HepG2 (cell line): ENCODE measurements around the gene SLC16A3. TPM values are rescaled to one million over a fixed set of nuclear protein-coding genes. Genes with fewer than 3 reads are reported as not detected.

Experiments used
- IRX3 ChIP-seq: sonication (generic); formaldehyde crosslinking; IDR thresholded peaks from 2 replicates; pipeline ENCODE4 v1.8.1; 2023; ENCODE audit warnings: mild to moderate bottlenecking, low read depth, missing genetic modification reagents, borderline replicate concordance
- JARID2 ChIP-seq: sonication (generic); formaldehyde crosslinking; IDR thresholded peaks from 2 replicates; pipeline ENCODE4 v1.8.1; 2023; ENCODE audit warnings: missing genetic modification reagents, inconsistent platforms; ENCODE audit not compliant: insufficient replicate concordance
- RNF2 ChIP-seq: fragments of 450-650 bp; conservative IDR thresholded peaks from 2 replicates; pipeline ENCODE4 v1.6.1; 2016; ENCODE audit warnings: low read depth
- SAFB2 ChIP-seq: sonication (generic); formaldehyde crosslinking; IDR thresholded peaks from 2 replicates; pipeline ENCODE4 v1.5.1; 2020; ENCODE audit warnings: missing genetic modification reagents, low read depth, mild to moderate bottlenecking, borderline replicate concordance
- SP1 ChIP-seq, 2 experiments: fragments of 450-650 bp in 1 of 2; sonication (generic) in 1 of 2; formaldehyde crosslinking in 1 of 2; IDR thresholded peaks; 2 replicates each; pipeline versions ENCODE4 v1.4.0 to v1.6.1; 2016 to 2020; ENCODE audit warnings: missing genetic modification reagents in 1 of 2
- SSRP1 ChIP-seq: IDR thresholded peaks from 2 replicates; pipeline ENCODE4 v1.6.1; 2016; ENCODE audit warnings: control low read depth
- ZMYM4 ChIP-seq: sonication (generic); formaldehyde crosslinking; IDR thresholded peaks from 2 replicates; pipeline ENCODE4 v1.8.1; 2023; ENCODE audit warnings: mild to moderate bottlenecking, missing genetic modification reagents
- ZNF260 ChIP-seq: sonication (generic); formaldehyde crosslinking; IDR thresholded peaks from 2 replicates; pipeline ENCODE4 v1.4.0; 2020; ENCODE audit warnings: missing genetic modification reagents, low read depth, mild to moderate bottlenecking, borderline replicate concordance
- ZNF607 ChIP-seq: sonication (generic); formaldehyde crosslinking; IDR thresholded peaks from 2 replicates; pipeline ENCODE4 v1.5.1; 2020; ENCODE audit warnings: missing genetic modification reagents, mild to moderate bottlenecking, borderline replicate concordance
- ZNF792 ChIP-seq: IDR thresholded peaks from 2 replicates; pipeline ENCODE4 v1.6.1; 2016
- polyA plus RNA-seq, 8 experiments: library from polyadenylated mRNA; depleted of rRNA in 3 of 8; stranded (reverse) in 7 of 8; unstranded in 1 of 8; fragments of >200 nt; fragmentation: Illumina TruSeq in 4 of 8; extraction: Trizol in 4 of 8; gene quantifications; 2 replicates each; pipeline versions ENCODE4 v1.2.1 to v1.2.3, GENCODE V29; 2011 to 2016; ENCODE audit warnings: low read depth in 4 of 8, missing spikeins in 1 of 8, mixed read lengths in 1 of 8; ENCODE audit not compliant: insufficient read depth in 1 of 8
- total RNA-seq, 5 experiments: library from RNA; depleted of rRNA; stranded (reverse); fragments of >200 nt; fragmentation: Illumina TruSeq; extraction: Trizol; gene quantifications; 2 replicates each; pipeline ENCODE4 v1.2.3, GENCODE V29; 2016; ENCODE audit warnings: low read depth in 1 of 5
- TF ChIP-seq, protein P1 (sequence below): sonication (generic); formaldehyde crosslinking; IDR thresholded peaks from 2 replicates; pipeline ENCODE4 v1.4.0; 2020; ENCODE audit warnings: missing genetic modification reagents
- TF ChIP-seq, protein P2 (sequence below): sonication (generic); formaldehyde crosslinking; IDR thresholded peaks from 2 replicates; pipeline ENCODE4 v1.4.0; 2020; ENCODE audit warnings: mild to moderate bottlenecking, missing genetic modification reagents, borderline replicate concordance
- TF ChIP-seq, protein P3 (sequence below): sonication (generic); formaldehyde crosslinking; IDR thresholded peaks from 2 replicates; pipeline ENCODE4 v1.4.0; 2020; ENCODE audit warnings: mild to moderate bottlenecking, missing genetic modification reagents
- TF ChIP-seq, protein P4 (sequence below): sonication (generic); formaldehyde crosslinking; IDR thresholded peaks from 2 replicates; pipeline ENCODE4 v1.4.0; 2020; ENCODE audit warnings: missing genetic modification reagents; ENCODE audit errors: not compliant biosample characterization
- TF ChIP-seq, protein P5 (sequence below): sonication (generic); formaldehyde crosslinking; IDR thresholded peaks from 2 replicates; pipeline ENCODE4 v1.4.0; 2020; ENCODE audit warnings: missing genetic modification reagents, low read depth, mild to moderate bottlenecking, borderline replicate concordance

Gene SLC16A3
- total and polyA plus RNA-seq, 2 of the 13 experiments (the other 11 are each of a cell fraction or from before 2014, with no cell fraction given), result 242 to 349 TPM

DNA sequence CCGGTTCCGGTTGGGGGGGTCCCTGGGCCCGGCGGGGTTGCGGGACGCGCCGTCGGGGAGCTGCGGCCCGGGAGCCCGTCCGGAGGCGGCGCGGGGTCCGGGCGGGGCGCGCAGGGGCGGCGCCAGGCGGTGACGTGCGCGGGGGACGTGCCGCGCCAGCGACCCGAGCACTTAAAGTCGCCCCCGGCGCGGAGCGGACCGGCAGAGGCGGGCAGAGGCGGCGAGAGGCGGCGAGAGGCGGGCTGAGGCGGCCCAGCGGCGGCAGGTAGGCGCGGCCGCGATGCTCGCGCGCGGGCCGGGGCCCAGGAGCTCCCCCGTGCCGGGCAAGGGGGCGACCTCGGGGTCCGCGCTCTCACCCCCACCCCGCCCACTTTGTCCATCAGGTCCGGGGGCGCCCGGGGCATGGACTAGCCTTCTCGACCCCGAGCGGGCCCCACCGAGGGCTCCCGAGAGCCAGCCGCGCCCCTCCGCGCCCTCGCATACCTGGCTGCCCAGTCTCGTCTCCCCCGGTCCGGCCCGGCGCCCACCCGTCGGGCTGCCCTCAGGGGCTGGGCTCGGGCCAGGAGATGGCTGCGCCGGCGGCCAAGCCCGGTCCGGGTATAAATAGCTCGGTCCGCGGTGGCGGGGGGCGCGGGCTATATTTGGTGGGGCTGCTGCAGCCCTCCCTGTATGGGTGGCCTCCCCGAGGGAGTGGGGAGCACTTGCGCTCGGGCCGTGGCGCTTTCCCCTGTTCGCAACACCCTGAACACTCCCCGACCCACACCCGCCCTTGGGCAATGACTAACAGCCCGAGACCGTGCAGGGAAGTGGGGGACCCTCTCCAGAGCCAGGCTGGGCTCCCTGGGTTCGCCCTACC is at the start of gene SLC16A3 (continued):
- TF ChIP-seq, protein P1, sequence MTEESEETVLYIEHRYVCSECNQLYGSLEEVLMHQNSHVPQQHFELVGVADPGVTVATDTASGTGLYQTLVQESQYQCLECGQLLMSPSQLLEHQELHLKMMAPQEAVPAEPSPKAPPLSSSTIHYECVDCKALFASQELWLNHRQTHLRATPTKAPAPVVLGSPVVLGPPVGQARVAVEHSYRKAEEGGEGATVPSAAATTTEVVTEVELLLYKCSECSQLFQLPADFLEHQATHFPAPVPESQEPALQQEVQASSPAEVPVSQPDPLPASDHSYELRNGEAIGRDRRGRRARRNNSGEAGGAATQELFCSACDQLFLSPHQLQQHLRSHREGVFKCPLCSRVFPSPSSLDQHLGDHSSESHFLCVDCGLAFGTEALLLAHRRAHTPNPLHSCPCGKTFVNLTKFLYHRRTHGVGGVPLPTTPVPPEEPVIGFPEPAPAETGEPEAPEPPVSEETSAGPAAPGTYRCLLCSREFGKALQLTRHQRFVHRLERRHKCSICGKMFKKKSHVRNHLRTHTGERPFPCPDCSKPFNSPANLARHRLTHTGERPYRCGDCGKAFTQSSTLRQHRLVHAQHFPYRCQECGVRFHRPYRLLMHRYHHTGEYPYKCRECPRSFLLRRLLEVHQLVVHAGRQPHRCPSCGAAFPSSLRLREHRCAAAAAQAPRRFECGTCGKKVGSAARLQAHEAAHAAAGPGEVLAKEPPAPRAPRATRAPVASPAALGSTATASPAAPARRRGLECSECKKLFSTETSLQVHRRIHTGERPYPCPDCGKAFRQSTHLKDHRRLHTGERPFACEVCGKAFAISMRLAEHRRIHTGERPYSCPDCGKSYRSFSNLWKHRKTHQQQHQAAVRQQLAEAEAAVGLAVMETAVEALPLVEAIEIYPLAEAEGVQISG (CRISPR knock-in tag), result peak; percentile 66
- TF ChIP-seq ZNF607 (CRISPR knock-in tag), result peak; percentile 84
- no peak for TF ChIP-seq JARID2 (CRISPR knock-in tag)
- TF ChIP-seq, protein P2, sequence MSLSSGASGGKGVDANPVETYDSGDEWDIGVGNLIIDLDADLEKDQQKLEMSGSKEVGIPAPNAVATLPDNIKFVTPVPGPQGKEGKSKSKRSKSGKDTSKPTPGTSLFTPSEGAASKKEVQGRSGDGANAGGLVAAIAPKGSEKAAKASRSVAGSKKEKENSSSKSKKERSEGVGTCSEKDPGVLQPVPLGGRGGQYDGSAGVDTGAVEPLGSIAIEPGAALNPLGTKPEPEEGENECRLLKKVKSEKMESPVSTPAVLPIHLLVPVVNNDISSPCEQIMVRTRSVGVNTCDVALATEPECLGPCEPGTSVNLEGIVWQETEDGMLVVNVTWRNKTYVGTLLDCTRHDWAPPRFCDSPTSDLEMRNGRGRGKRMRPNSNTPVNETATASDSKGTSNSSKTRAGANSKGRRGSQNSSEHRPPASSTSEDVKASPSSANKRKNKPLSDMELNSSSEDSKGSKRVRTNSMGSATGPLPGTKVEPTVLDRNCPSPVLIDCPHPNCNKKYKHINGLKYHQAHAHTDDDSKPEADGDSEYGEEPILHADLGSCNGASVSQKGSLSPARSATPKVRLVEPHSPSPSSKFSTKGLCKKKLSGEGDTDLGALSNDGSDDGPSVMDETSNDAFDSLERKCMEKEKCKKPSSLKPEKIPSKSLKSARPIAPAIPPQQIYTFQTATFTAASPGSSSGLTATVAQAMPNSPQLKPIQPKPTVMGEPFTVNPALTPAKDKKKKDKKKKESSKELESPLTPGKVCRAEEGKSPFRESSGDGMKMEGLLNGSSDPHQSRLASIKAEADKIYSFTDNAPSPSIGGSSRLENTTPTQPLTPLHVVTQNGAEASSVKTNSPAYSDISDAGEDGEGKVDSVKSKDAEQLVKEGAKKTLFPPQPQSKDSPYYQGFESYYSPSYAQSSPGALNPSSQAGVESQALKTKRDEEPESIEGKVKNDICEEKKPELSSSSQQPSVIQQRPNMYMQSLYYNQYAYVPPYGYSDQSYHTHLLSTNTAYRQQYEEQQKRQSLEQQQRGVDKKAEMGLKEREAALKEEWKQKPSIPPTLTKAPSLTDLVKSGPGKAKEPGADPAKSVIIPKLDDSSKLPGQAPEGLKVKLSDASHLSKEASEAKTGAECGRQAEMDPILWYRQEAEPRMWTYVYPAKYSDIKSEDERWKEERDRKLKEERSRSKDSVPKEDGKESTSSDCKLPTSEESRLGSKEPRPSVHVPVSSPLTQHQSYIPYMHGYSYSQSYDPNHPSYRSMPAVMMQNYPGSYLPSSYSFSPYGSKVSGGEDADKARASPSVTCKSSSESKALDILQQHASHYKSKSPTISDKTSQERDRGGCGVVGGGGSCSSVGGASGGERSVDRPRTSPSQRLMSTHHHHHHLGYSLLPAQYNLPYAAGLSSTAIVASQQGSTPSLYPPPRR, result no peak; the same call in 1 of the 2 replicates
- no peak for TF ChIP-seq SP1 (IDR thresholded peaks at IDR 0.05)
- TF ChIP-seq SP1 (CRISPR knock-in tag; IDR thresholded peaks at IDR 0.05), result peak; percentile 69
- 0 out of 2 replicates have a peak, but pooled peaks have one; percentile 53 for TF ChIP-seq RNF2
- TF ChIP-seq, protein P3, sequence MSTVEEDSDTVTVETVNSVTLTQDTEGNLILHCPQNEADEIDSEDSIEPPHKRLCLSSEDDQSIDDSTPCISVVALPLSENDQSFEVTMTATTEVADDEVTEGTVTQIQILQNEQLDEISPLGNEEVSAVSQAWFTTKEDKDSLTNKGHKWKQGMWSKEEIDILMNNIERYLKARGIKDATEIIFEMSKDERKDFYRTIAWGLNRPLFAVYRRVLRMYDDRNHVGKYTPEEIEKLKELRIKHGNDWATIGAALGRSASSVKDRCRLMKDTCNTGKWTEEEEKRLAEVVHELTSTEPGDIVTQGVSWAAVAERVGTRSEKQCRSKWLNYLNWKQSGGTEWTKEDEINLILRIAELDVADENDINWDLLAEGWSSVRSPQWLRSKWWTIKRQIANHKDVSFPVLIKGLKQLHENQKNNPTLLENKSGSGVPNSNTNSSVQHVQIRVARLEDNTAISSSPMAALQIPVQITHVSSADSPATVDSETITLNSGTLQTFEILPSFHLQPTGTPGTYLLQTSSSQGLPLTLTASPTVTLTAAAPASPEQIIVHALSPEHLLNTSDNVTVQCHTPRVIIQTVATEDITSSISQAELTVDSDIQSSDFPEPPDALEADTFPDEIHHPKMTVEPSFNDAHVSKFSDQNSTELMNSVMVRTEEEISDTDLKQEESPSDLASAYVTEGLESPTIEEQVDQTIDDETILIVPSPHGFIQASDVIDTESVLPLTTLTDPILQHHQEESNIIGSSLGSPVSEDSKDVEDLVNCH, result no peak
- TF ChIP-seq SAFB2 (CRISPR knock-in tag), result peak; percentile 95
- no peak for TF ChIP-seq ZNF792 (CRISPR knock-in tag)
- 0 out of 2 replicates have a peak, but pooled peaks have one; percentile 62 for TF ChIP-seq IRX3 (CRISPR knock-in tag)
- TF ChIP-seq SSRP1 (CRISPR knock-in tag), result no peak
- TF ChIP-seq, protein P4, sequence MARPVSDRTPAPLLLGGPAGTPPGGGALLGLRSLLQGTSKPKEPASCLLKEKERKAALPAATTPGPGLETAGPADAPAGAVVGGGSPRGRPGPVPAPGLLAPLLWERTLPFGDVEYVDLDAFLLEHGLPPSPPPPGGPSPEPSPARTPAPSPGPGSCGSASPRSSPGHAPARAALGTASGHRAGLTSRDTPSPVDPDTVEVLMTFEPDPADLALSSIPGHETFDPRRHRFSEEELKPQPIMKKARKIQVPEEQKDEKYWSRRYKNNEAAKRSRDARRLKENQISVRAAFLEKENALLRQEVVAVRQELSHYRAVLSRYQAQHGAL (CRISPR knock-in tag), result no peak
- no peak; the same call in 1 of the 2 replicates for TF ChIP-seq ZMYM4 (CRISPR knock-in tag)
- TF ChIP-seq ZNF260 (CRISPR knock-in tag), result no peak
- TF ChIP-seq, protein P5, sequence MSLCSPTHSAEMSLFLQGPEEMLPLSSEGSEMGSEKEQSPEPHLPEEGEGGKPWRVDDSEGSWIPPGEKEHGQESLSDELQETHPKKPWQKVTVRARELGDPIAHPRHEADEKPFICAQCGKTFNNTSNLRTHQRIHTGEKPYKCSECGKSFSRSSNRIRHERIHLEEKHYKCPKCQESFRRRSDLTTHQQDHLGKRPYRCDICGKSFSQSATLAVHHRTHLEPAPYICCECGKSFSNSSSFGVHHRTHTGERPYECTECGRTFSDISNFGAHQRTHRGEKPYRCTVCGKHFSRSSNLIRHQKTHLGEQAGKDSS (CRISPR knock-in tag), result 0 out of 2 replicates have a peak, but pooled peaks have one; percentile 21
